Stimulated activated effector memory CD8-positive, alpha-beta T cell treated with anti-CD3 and anti-CD28 coated beads, Interleukin-12 subunit alpha, Interleukin-12 subunit beta, amount 100 ng/mL, for 72 hours (primary cell): Measurements from ENCODE around the gene BEST1.

Source experiments
- ATAC-seq: fragments of 150-1000 bp; cut with Tn5 transposase; 2 replicates; pipeline ENCODE4 v1.10.0; 2021
- DNase-seq, 2 donors: peaks; one replicate each; pipeline ENCODE4 v3.0.0; 2021 to 2022; ENCODE audit warnings: low spot score in 2 of 2
- H3K27ac Mint-ChIP-seq: one replicate; pipeline ENCODE4 v1.8.0; 2022; ENCODE audit warnings: mild to moderate bottlenecking, mixed read lengths
- H3K36me3 Mint-ChIP-seq: one replicate; pipeline ENCODE4 v1.8.0; 2022; ENCODE audit warnings: mild to moderate bottlenecking, mixed read lengths
- H3K4me1 Mint-ChIP-seq: one replicate; pipeline ENCODE4 v1.8.0; 2022; ENCODE audit warnings: mixed read lengths
- H3K4me3 Mint-ChIP-seq: one replicate; pipeline ENCODE4 v1.8.0; 2022; ENCODE audit warnings: mild to moderate bottlenecking, mixed read lengths
- H3K9me3 Mint-ChIP-seq: one replicate; pipeline ENCODE4 v1.8.0; 2022; ENCODE audit warnings: mixed read lengths

Gene BEST1

DNA sequence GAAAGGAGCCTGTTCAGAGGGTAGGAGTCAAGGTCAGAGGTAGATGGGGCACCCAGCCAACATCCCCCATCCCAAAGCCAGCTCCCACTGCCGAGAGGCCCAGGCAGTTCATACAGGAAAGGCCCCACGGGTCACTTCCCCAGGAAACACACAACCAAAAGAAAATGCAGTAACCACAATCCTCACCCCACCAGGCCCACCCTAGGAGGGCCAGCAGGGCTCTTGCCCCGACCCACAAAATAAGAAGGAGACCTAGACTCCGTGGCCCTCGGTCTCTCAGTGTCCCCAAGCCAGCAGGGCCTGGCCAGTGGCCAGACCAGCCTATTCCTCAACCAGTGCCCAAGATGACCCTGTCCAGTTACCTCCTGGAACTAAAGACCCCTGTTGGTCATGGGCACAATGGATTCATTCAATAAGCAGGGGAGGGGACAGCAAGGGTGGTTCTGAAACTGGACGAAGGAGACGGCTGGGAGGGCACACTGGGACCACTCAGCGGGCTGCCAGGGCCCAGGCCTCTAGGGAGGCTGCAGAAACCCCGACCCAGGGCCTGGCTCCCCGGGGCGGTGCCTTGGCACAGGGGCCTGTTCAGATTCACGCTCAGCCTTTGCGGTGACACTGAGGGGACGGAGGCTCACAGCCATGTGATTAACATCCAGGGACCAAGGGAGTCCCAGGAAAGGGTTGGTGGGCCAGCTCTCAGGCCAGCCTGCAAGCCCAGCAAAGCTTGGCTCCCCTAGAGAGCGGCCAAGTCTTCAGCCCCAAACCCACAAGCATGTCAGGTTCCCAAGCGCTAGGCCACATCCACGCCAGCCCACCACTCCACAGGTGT, 38.2 kb upstream of the BEST1 start:
- Mint-ChIP-seq H3K27ac (no peak overlapping the region), H3K9me3 (no peaks in the 10 kb centered on the region), H3K36me3 (no peaks in the 10 kb centered on the region), H3K4me1 (no peaks in the 10 kb centered on the region), H3K4me3 (no peak overlapping the region)
- no peak for DNase-seq
- no peak for ATAC-seq

- Mint-ChIP-seq H3K4me3 (no peak overlapping the region), H3K36me3 (no peaks in the 10 kb centered on the region), H3K27ac (no peak overlapping the region), H3K9me3 (no peaks in the 10 kb centered on the region), H3K4me1 (peaks cover 2% of the 10 kb centered on the region)
- no peak for ATAC-seq
- DNase-seq: no peak
Measured at GRCh38 chr11:61912530-61912898, 37.6 kb upstream of the BEST1 start.

DNA sequence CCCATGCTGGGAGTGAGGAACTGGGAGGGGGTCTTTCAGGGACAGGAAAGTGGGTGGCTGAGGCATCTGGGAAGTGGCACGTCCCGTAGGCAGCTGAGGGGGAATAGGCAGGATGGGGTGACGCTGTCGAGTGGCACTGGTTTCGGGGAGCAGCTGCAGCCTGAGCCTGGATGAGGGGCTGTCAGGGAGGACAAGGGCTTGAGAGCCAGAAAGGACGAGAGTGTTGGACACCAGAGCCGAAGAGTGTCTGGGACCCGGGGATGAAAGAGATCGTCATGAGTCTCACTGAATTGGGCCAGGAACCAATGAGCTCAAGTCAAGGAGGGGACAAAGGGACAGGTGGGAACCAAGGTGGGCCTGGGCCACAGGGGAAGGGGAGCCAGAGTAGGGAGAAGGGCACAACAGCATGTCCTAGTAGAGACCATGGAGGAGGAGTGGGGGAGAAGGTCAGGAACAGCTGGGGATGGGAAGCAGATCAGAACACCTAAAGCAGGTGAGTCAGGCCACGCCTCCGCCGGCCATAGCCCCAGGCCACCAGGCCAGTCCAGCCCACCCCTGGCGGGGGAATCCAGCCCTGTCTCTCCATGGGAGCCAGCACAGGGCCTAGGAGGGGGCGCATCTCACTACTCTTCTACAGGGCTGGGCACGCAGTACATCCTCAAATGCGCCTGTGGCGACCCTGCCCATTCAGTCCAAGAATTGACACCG, 37.0 kb upstream of the BEST1 start:
- Mint-ChIP-seq H3K4me3 (no peak overlapping the region), H3K27ac (no peak overlapping the region), H3K4me1 (peaks cover 8% of the 10 kb centered on the region), H3K9me3 (no peaks in the 10 kb centered on the region), H3K36me3 (no peaks in the 10 kb centered on the region)
- ATAC-seq (no peak), DNase-seq (no peak)

- ATAC-seq (no peak), DNase-seq (no peak)
- H3K27ac Mint-ChIP-seq: no peak overlapping the region
- H3K9me3 Mint-ChIP-seq: no peaks in the 10 kb centered on the region
- peaks cover 12% of the 10 kb centered on the region for H3K4me1 Mint-ChIP-seq
- no peaks in the 10 kb centered on the region for H3K36me3 Mint-ChIP-seq
- no peak overlapping the region for H3K4me3 Mint-ChIP-seq
Measured at GRCh38 chr11:61913699-61914395, 36.3 kb upstream of the BEST1 start.

- no peaks in the 10 kb centered on the region for H3K9me3 Mint-ChIP-seq
- H3K4me1 Mint-ChIP-seq: peaks cover 12% of the 10 kb centered on the region
- no peak overlapping the region for H3K4me3 Mint-ChIP-seq
- no peak for DNase-seq
- H3K27ac Mint-ChIP-seq: no peak overlapping the region
- H3K36me3 Mint-ChIP-seq: no peaks in the 10 kb centered on the region
- no peak for ATAC-seq
Measured at GRCh38 chr11:61914471-61915171, 35.5 kb upstream of the BEST1 start.

- H3K36me3 Mint-ChIP-seq: no peaks in the 10 kb centered on the region
- H3K4me3 Mint-ChIP-seq: no peak overlapping the region
- H3K9me3 Mint-ChIP-seq: no peaks in the 10 kb centered on the region
- ATAC-seq (no peak), DNase-seq (no peak)
- peaks cover 12% of the 10 kb centered on the region for H3K4me1 Mint-ChIP-seq
- no peak overlapping the region for H3K27ac Mint-ChIP-seq
Measured at GRCh38 chr11:61916737-61917333, 33.3 kb upstream of the BEST1 start.

DNA sequence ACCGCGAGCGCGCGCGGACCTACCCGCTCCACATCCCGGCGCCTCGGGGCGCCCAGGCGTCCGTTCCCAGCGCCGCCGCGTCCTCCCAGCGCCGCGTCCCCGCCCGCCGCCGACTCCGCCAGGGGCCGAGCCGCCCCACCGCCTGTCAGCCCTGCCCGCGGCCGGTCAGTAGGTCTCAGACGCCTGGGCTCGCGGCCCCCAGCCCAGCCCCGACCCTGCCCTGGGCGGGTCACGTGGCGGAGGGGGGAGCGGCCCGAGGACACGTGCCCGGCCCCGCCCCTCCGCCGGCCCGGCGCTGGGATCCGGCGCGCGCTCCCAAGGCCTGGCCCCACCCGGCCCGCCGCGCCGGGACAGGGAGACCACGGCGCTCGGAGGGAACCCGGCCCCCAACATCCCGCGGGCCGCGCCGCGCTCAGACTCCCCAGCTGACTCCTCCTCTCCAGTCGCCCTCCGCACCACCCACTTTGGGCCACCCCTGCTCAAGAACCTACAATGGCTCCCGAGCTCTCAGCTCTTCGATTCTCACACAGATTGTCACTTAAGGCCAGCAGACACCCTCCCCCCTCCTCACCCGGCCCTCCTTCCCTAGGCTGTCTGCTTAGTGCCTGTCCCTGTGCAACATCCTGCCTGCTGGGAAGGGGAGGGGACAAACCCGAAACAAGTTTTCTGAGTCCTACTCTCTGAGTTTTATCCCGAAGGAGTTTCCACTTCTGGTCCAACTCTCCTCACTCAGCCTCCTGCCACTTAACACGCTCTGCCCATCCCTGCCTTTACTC, 32.6 kb upstream of the BEST1 start, which contains the start of gene RAB3IL1:
TSS of gene RAB3IL1 (minus strand) at position 233 of the 776 bp plus-strand sequence. CDS start at position 34, 199 bp downstream.
- peak within 1 kb of the TSS; percentile 69 for H3K4me3 Mint-ChIP-seq

GRCh38 chr11:61918251-61918937, 31.8 kb upstream of the BEST1 start:
- no peaks in the 10 kb centered on the region for H3K9me3 Mint-ChIP-seq
- peaks cover 12% of the 10 kb centered on the region for H3K4me1 Mint-ChIP-seq
- H3K36me3 Mint-ChIP-seq: no peaks in the 10 kb centered on the region
- H3K27ac Mint-ChIP-seq: no peak overlapping the region
- ATAC-seq (no peak), DNase-seq (no peak)
- H3K4me3 Mint-ChIP-seq: peak overlapping the region; percentile 69

More for the DNA sequence above, 32.6 kb upstream of the BEST1 start, which contains the start of gene RAB3IL1:
- DNase-seq (no peak), ATAC-seq (peak; percentile 3)
- H3K36me3 Mint-ChIP-seq: no peaks in the 10 kb centered on the region
- H3K27ac Mint-ChIP-seq: no peak within 1 kb of the TSS
- H3K9me3 Mint-ChIP-seq: no peaks in the 10 kb centered on the region
- peaks cover 12% of the 10 kb centered on the region for H3K4me1 Mint-ChIP-seq

- H3K4me1 Mint-ChIP-seq: peaks cover 12% of the 10 kb centered on the region
- no peak overlapping the region for H3K4me3 Mint-ChIP-seq
- no peak for DNase-seq
Measured at GRCh38 chr11:61918938-61919704, 31.0 kb upstream of the BEST1 start.

DNA sequence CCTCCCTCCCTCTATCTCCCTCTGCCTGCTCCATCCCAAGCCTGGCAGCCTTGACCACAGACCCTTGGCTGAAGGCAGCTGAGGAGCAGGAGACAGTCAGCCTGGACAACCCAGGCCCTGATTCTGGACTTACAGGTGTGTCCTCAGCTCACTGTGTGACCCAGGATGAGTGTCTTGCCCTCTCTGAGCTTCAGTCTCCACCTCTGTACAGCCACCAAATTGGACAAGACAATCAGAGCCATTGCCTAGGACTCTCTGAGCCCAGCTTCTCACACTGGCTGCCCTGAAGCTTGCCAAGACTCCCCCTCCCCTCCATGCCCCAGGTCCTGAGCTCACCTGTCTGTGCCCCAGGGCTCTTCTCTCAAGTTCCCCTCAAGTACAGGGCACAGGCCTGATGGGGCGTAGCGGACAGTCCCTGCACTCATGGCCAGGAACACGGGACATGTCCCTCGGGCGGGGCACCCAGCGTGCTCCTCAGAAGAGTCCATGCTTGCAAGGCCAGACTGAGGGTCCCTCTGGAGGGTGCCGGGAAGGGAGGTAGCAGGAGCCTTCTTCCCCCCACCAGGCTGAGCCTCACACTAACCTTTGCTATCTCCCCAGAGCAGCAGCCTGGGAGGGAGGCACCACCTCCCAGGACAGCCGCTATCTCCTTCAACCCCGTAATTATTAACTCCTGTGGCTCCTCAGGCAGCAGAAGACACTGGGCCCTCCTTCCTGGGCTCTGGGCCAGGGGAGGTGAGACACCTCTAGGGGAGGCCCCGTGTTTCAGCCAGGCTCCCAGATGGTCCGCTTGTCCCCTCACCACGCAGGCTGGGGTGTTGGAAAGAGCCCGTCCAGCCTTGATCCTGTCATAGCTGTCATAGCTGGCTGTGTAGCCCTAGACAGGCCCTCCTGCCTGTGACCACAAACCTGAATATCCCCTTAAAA, 30.2 kb upstream of the BEST1 start:
- Mint-ChIP-seq H3K36me3 (no peaks in the 10 kb centered on the region), H3K4me1 (peaks cover 12% of the 10 kb centered on the region), H3K27ac (no peak overlapping the region), H3K9me3 (no peaks in the 10 kb centered on the region), H3K4me3 (no peak overlapping the region)
- ATAC-seq (no peak), DNase-seq (no peak)

More at GRCh38 chr11:61918938-61919704, 31.0 kb upstream of the BEST1 start:
- Mint-ChIP-seq H3K9me3 (no peaks in the 10 kb centered on the region), H3K27ac (no peak overlapping the region), H3K36me3 (no peaks in the 10 kb centered on the region)
- ATAC-seq: no peak

DNA sequence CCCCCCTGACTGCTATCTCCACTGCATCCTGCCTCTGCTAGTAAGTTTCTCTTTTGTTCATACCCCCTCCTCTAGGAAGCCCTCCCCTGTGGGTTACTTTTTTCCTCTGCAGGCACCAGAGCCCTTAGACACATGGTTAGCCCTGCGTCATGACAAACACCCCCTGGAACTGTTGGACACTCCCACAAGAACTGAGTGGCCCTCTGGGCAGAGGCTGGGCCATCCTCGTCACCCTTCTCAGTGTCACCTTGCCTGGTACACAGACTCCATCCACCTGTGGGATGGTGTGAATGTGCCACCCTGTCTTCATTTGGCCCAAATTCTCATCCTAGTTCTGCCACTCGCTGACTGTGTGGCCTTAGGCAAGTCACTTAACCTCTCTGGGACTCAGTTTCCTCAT, 28.7 kb upstream of the BEST1 start:
- ATAC-seq: no peak
- H3K27ac Mint-ChIP-seq: no peak overlapping the region
- DNase-seq: no peak
- no peaks in the 10 kb centered on the region for H3K36me3 Mint-ChIP-seq
- H3K9me3 Mint-ChIP-seq: no peaks in the 10 kb centered on the region
- H3K4me1 Mint-ChIP-seq: peaks cover 12% of the 10 kb centered on the region
- no peak overlapping the region for H3K4me3 Mint-ChIP-seq

GRCh38 chr11:61922539-61922938, 27.6 kb upstream of the BEST1 start:
- no peak for DNase-seq
- Mint-ChIP-seq H3K36me3 (no peaks in the 10 kb centered on the region), H3K4me3 (no peak overlapping the region), H3K27ac (no peak overlapping the region), H3K9me3 (no peaks in the 10 kb centered on the region), H3K4me1 (peaks cover 10% of the 10 kb centered on the region)
- ATAC-seq: no peak
